GM10266 (cell line): ENCODE results near the gene TNIK.

ENCODE experiments used
- DNase-seq: peaks from one replicate; pipeline ENCODE4 v3.0.0; 2012; ENCODE audit errors: extremely low spot score
- TF ChIP-seq, protein P1 (sequence below): IDR thresholded peaks from 2 replicates; pipeline ENCODE4 v1.5.1; 2012; ENCODE audit warnings: mild to moderate bottlenecking, low read depth; ENCODE audit not compliant: control insufficient read depth, insufficient read depth; ENCODE audit errors: missing control alignments

The TNIK gene

DNA sequence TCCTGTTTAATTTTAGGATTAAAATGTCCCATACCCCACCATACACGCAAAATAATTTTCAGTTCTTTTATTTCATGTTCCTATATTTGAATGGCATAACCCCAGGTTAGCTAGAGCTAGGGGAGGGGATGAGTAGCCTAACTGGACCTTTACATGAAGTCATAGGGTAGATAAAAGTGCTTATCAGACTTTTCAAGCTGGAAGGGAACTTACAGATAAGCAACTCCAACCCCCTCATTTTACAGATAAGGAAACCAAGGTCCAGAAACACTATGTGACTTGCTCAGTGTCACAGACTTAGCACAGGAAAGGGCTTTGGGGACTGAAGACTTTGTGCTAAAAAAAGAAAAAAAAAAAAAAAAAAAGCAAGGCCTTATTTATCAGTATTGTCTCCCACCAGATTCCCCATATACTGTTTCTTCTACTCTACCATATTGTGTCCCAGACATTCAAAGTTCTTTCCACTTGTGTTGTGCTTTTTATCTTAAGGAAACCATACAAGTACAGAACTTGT lies 10.6 kb upstream of the TNIK start:
- TF ChIP-seq, protein P1, sequence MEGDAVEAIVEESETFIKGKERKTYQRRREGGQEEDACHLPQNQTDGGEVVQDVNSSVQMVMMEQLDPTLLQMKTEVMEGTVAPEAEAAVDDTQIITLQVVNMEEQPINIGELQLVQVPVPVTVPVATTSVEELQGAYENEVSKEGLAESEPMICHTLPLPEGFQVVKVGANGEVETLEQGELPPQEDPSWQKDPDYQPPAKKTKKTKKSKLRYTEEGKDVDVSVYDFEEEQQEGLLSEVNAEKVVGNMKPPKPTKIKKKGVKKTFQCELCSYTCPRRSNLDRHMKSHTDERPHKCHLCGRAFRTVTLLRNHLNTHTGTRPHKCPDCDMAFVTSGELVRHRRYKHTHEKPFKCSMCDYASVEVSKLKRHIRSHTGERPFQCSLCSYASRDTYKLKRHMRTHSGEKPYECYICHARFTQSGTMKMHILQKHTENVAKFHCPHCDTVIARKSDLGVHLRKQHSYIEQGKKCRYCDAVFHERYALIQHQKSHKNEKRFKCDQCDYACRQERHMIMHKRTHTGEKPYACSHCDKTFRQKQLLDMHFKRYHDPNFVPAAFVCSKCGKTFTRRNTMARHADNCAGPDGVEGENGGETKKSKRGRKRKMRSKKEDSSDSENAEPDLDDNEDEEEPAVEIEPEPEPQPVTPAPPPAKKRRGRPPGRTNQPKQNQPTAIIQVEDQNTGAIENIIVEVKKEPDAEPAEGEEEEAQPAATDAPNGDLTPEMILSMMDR: no peak
- DNase-seq: no peak

DNA sequence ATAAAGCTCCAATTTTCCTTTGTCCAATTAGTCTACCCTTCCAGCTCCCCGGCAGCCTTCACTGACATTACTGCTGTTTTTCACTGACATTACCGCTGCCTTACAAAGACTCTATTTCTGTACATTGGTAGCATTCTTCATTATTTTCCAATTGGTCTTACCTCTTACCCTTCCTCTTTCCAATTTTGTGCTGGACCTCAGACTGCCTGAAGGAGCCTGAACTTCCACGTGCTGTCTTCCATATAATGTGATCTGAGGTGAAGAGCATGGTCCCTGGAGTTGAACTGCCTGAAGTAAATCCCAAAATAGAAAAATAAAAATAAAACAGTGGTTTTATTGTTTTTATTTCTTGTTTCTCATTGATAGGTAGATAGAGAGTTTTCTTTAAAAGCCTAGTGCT lies 9.2 kb upstream of the TNIK start:
- TF ChIP-seq, protein P1: no peak
- no peak for DNase-seq

DNA sequence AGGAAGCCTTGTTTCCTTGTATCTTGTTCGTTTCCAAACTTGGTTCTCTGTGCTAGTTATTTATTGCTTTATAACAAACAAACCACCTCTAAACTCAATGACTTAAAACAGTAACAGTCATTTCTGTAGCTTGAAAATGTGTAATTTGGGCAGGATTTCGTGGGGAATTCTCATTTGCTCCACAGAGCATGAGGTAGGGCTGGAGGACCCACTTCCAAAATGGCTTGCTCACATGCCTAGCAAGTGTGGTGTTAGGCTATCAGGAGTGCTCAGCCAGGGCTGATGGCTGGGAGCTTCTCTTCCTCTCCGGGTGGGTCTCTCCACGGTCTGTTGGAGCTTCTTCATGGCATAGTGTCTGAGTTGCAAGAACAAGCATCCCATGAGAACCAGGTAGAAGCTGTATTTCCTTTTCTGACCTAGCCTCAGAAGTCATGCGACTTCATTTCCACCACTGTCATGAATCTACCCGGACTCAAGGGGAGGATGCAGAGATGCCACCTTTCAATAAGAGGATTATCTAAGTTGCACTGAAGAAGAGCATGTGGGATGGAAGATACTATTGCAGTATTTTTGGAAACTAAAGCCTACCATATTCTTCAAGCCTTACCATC lies 8.2 kb upstream of the TNIK start:
- DNase-seq: no peak
- TF ChIP-seq, protein P1: no peak

DNA sequence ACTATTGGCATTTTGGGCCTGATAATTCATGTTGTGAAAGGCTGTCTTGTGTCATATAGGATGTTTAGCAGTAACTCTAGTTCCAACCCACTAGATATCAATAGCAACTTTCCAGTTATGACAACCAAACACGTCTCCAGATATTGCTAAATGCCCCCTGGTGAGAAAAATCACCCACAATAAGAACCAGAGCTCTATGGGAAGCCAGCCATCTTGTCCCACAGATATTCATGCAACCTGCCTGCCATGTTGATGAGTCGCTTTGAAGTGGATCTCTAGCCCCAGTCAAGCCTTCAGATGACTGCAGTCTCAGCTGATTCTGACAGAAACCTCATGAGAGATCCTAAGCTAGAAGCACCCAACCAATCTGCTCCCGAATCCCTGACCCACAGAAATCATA lies 5.6 kb upstream of the TNIK start:
- DNase-seq: no peak
- TF ChIP-seq, protein P1: no peak

DNA sequence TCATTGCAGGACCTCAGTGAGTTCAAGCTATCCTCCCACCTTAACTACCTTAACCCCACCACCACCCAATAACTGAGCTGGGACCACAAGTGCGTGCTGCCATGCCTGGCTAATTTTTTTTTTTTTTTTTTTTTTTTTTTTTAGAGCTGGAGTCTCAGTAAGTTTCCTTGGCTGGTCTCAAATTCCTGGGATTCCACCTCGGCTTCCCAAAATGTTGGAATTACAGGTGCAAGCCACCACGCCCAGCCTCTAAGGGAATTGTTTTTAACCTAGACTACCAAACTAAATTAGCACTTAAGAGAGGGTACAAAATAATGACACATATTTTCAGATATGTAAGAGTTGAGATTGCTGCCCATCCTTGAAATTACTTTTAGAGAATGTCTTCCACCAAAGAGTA lies 4.3 kb upstream of the TNIK start:
- TF ChIP-seq, protein P1: no peak
- DNase-seq: no peak

DNA sequence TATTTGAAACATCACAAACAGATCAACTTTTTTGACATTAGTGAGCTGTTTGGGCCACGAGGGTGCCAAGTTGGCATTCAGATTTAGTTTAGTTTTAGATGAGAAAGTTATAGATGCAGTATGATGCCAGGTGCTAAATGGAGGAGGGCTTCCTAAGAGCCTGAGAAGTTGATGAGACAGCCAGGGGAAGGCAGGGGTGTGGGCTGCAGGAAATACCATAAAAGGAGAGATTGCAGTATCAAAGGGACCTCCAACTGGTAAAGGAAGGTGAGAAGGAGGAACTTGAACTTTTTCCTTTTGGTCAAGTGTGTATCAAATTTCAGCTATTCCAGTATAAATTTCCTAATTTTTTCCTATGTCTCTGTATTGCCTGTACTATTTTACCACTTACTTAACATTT lies 2.0 kb upstream of the TNIK start:
- peak; percentile 69 for DNase-seq
- TF ChIP-seq, protein P1: no peak

DNA sequence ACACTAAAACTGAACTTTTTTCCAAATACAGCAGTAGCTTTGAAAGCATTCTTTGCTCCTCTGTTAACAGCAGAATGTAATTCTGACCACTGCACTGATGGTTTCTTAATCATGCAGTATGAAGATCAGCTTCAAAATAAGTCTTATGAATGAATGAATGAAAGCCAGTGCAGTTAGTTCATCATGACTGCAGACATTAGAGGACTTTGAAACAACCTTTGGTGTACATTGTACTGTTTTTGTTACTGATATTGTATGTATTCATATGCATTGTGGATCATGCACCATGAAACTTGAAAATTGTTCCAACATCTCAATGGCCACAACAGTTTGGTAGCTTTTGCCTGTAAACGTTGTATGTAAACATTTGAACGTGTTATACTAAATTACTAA lies 1.3 kb upstream of the TNIK start:
- DNase-seq: no peak
- TF ChIP-seq, protein P1: no peak
